Ramos (cell line): ENCODE data around the gene NPLOC4.
"Not testable (repeated sequence)": the region's sequence is repeated elsewhere in the genome, so short reads cannot be mapped to it uniquely, and the experiment has no call there.

Experiments used
- in situ Hi-C: fragments of 300-500 bp; cut with MboI; formaldehyde crosslinking; loops from one replicate; pipeline ENCODE4 v1.14.3; 2022; ENCODE audit warnings: low sequenced_read_pairs; ENCODE audit not compliant: unreplicated experiment

The NPLOC4 gene

DNA sequence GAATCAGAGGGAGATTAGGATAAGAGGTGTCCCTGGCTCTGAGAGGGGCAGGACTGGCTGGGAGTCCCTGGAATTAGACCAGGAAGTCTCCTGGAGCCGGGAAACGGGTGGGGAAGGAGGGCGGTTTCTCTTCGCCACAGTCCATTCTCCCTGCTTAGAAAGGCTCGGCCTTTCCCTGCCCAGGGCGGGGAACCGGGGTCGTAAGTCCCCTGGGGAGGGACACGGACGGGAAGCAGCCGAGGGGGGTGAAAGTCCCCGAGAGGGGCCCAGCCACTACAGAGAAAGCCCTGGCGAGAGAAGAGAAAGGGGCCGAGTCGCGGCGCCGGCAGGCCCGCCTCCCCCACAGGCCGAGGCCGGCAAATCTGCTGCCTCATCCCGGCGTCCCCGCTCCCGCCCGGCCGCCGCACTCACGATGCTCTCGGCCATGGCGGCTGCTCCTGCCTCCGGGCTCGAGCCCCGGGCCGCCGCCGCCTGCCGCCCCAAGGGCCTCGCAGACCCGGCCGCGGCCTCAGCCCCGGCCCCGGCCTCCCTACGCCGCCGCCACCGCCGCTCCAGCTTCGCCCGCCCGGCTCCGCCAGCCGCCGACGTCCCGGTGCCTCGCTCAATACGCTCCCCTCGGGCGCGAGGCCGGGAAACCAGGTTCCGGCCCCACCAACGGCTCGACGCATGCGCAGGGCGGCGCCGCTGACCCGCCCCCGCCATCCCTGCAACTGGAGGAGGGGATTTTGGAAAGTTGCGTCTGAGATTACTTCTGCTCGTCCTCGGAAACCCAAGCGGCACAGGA, at the start of gene NPLOC4, which contains the start of gene TSPAN10:
Gene NPLOC4, minus strand, starts transcription at position 608 of the 784 bp plus-strand sequence. Its CDS starts 182 bp downstream, at position 426.
Gene TSPAN10, plus strand, starts transcription at position 692 of the 784 bp plus-strand sequence. CDS start 5,217 bp downstream, outside the sequence.
- in situ Hi-C loops, result no loop called here

DNA sequence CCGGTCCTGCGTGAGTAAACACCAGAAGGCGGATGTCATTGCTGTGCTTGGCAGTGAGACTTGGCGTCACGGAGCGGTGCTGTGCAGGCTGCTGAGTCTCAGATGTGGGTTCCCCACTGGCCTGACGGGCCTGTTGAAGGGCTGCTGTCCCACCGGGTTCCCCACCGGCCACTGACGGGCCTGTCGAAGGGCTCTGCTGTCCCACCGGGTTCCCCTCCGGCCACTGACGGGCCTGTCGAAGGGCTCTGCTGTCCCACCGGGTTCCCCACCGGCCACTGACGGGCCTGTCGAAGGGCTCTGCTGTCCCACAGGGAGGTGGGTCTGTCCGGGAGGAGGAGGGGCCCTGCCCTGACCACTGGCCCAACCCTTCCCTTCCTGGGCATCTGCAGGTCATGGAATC, 49.7 kb upstream of the NPLOC4 start:
- in situ Hi-C loops, result no loop called here

DNA sequence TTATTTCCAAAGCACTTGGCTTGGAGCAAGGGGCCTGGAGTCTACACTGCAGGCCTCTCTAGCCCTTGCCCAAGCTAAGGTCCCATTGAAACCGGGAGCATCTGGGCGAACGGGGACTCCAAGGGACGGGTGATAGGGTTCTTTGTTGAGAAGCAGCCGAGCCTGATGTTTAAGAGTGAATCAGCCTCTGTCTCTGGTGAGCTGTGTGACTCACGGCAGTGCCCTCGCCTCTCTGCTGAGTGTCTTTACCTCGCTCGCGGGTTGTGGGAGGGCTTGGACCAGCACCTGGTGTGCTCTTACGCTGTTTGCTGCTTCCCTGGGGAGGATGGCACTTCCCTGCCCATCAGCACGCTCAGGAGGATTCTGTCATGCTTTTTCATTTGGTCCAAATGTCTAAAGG, 48.2 kb upstream of the NPLOC4 start:
- in situ Hi-C loops, result no loop called here

DNA sequence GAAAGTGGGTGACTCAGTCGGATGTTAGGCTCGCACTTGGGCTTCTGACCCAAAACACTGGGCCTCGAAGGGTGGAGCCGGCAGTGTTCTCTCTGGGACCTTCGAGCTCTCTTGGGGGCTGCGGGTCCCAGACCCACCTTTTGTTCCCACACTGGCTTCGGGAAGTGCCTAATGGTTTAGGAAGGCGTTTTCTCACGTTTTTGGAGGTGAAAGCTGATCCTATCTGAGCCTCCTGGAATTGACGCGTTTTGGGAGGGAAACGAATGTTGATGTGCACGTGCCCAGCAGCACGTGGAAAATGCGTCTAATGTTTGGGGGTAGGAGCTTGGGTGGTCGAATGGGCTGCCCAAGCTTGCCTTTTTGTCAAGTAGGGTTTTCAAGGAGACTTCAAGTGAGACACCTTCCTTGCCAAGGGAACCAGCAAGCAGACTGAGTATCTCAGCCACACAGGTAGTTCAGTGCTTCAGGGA, 47.6 kb upstream of the NPLOC4 start:
- in situ Hi-C loops, result no loop called here

DNA sequence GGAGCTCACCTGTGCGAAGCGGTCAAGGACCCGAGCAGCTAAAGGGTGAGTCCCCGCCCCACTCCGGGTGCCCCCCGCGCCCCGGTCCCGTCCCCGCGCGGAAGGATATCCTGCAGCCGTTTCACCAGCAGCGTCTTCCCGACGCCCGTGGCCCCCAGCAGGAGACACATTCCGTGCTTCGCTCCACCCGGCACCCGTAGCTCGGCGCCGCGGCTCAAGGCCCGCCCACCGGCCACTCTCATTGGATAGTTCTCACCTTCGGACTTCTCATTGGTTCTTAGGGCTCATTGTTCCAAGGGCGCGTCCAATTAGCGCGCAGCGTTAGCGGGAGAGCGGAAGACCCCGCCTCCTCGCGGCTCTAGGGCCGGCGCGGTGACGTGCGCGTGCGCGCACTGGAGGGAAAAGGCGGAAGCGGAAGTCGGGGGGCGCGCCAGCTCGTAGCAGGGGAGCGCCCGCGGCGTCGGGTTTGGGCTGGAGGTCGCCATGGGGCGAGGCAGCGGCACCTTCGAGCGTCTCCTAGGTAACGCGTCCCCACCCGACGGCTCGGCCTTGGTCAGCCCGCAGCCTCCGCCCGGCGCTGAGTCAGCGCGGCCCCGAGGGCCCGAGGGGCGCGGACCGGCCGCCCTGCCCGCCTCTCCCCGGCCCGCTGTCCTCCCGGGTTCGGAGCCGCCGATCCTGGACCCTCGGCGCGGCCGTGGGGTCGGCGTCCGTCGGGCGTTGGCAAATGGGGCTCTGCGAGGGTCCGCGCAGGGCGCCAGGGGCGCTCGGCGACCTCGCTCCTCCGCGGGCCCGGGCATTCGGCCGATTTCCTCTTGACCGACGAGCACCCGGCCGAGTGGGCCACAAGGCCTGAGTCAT, 46.9 kb upstream of the NPLOC4 start, which contains the start of the genes ARL16 and HGS:
Gene ARL16, minus strand, starts transcription at position 214 of the 858 bp plus-strand sequence. Its CDS starts 44 bp downstream, at position 170.
Gene HGS, plus strand, starts transcription at position 428 of the 858 bp plus-strand sequence. Its CDS starts 56 bp downstream, at position 484.
- in situ Hi-C loops, result no loop called here

DNA sequence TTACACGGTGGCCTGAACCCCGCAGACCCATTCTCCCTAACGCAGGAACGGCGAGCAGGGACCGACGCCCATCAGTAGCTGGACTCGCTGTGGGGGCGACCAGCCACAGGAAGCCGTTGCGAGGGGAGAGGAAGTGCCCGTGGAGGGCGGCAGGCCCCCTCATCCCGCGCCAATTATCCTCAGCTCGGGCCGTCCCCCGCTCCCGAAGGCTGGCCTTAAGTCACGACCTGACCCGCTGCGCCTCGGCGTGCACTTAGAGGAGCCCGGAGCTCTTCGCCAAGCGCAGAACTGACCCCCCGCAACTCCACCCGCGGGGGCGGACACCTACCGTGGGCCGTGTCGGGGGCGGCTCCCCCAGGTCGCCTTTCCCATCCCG, 46.3 kb upstream of the NPLOC4 start:
- in situ Hi-C loops, result no loop called here

DNA sequence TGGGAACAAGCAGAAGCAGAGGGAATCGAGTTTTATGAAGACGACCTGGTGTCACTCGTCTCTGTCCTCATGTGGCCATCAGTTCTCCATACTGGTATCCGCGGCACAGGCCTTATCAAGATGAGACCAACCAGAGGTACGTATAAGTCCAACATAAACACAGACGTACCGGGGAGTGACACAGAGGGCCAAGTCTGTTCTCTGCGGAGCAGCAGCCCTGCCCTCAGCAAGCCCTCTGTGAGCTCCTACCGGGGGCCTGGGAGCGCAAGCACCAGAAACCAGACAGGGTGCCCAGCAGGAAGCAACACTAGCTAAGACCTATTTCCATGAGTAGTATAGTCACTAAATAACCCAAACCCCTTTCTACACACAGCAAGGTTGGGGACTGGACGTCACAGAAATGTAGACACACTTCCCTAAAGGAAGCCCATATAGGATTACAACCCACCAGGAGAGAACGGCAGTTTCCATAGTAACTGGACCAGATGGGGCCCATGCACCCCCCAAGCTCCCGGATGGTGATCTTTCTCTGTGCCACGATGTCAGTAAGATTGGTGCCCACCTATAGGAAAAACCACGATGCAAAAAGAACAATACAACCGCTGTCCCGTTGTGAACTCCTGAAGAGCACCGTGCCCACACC, 45.8 kb upstream of the NPLOC4 start:
- in situ Hi-C loops, result no loop called here

DNA sequence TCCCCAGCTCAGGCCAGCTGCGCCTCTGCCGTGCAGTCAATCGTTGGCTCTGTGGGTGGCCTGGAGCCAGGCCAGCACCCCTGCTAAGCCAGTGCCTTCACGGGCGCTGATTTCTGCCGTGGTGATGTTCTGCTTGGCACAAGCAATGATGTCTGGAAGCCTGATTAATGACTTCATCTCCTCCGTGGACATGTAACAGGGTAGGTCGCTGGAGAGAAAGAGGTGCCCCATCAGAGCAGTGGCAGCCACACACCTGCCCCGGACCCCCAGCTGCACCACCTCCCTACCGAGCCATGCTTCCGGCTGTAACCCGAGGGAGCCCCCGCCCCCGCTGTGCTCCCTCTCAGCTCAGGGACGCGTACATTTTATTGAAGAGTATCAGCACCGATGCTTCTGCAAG, 44.8 kb upstream of the NPLOC4 start:
- in situ Hi-C loops, result no loop called here

DNA sequence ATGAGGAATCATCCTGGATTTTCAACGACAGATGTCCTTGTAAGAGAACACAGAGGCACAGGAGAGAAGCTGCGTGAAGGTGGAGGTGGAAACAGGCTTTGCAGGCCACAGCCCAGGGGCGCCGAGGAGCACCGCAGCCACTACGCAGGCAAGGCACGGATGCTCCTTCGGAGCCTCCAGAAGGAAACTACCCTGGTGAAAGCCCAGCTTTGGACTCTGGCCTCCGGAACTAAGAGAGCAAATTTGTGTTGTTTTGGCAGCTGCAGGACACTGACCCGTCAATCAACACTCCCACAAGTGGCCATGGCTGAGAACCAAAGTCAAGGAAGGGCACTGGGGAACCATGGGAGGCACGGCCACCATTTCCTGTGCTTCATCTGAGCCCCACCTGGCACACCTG, 43.2 kb upstream of the NPLOC4 start:
- in situ Hi-C loops, result no loop called here

DNA sequence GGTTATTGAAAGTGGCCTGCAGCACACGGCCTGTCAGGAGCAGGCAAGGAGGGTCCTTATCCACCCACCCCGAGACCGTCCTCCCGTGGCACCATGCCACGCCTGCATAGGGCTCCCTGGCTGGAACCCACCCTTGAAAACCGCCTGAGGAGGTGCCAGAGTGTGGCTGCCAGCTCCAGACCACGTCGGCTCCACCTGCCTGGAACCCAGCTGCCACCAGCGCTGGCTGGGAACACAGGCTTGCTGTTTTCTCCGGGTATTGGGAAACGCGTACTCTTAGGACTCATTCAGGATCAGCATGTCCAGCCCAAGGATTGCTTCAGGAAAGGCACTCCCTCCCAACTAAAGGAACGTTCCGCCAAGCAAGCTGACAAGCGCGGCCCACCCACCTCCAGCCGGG, 40.0 kb upstream of the NPLOC4 start:
- in situ Hi-C loops, result no loop called here

DNA sequence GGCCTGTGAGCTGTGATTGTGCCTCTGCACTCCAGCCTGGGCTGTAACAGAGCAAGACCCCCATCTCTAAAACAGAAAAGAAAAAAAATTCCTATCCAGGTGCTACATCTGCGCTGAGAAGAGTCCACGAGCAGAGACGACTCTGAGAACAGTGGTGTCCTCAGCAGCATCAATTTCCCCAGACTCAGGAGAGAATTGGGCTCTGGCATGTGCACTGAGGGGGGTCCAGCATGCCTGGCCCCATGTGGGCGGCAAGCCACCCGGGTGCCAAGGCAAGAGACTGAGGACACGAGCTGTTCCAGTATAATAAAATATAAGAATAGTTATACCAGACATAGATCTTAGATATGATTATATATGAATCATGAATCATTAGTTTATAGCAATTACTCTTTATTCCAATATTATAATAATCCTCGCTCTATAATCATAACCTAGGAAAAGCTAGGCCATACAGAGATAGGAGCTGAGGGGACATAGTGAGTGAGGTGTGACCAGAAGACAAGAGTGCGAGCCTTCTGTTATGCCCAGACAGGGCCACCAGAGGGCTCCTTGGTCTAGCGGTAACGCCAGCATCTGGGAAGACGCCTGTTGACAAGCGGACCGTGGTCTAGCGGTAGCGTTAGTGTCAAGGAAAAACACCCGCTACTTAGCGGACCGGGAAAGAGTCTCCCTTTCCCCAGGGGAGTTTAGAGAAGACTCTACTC, 38.8 kb upstream of the NPLOC4 start:
- in situ Hi-C loops, result not testable (repeated sequence)

DNA sequence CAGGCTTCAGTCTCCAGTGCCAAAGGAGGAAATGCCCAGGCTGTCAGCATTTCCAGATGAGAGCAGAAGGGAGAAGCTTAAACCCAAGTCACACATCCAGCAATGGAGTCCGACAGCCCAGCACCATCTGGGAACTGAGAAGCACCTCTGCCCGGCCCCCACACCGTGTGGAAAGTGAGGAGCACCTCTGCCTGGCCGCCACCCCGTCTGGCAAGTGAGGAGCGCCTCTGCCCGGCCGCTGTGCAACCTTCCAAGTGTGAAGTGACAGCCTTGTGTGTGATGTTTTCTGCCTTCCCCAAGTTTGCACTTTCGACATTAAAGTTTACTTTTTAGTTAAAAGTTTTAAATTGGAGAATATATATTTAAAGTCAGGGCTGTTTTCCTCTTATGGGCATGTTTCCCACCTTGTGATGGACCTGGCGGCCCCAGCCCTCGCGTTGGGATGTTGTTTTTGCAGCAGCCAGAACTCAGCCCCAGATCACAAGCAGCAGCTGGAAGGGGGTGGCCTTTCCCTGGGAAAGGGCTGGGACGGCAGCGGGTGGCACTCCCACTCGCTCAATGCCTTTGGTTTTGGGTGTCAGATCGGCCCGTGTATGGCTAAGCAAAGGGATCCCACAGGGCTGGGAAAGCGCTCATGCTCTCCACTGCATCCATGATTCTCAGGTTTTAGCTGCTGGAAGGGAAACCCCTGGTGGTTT, 36.8 kb upstream of the NPLOC4 start:
- in situ Hi-C loops, result no loop called here

DNA sequence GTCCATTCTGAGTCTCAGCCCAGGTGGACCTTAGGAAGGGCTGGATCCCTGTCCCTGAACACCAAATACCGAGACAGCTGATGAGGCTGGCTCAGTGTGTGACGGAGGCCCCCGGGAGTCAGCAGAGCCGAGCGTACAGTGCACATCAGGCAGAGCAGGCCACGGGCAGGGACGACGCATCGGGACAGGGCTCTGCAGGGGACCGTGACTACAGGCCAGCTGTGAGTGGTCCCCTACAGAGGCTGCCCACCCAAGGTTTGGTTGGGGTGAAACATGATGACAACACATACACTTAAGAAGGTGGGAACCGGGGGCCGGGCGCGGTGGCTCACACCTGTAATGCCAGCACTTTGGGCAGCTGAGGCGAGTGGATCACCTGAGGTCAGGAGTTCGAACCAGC, 36.0 kb upstream of the NPLOC4 start:
- in situ Hi-C loops, result no loop called here

DNA sequence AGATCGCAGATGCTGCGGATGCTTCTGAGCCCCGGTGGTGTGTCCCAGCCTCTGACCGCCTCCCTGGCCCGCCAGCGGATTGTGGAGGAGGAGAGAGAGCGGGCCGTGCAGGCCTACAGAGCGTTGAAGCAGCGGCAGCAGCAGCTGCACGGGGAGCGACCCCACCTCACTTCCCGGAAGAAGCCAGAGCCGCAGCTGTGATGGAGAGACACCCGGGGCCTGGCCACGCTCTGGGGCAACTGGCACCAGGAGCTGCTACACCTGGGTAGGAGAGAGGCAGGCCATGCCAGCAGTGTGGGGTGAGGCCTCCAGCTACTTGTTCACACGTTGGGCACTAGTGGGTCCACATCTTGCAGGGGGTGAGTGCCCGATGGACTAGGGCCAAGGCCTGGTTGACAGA, 35.6 kb upstream of the NPLOC4 start:
- in situ Hi-C loops, result no loop called here

DNA sequence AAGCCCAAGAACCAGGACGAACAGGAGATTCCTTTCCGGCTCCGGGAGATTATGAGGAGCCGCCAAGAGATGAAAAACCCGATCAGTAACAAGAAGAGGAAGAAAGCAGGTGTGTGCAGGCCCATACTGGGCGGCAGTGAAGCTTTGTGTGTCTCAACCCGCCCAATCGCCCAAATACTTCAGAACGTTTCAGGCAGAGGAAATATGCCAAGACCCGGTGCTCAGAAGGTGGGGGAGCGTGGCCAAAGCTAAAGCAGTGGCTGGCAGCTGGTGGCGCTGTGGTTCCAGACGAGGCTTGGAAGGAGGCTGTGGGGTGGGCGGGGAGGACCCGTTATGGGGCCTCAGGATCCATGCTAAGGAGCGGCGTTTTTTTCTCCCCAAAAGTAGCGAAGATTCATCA, 30.8 kb upstream of the NPLOC4 start:
- in situ Hi-C loops, result no loop called here

DNA sequence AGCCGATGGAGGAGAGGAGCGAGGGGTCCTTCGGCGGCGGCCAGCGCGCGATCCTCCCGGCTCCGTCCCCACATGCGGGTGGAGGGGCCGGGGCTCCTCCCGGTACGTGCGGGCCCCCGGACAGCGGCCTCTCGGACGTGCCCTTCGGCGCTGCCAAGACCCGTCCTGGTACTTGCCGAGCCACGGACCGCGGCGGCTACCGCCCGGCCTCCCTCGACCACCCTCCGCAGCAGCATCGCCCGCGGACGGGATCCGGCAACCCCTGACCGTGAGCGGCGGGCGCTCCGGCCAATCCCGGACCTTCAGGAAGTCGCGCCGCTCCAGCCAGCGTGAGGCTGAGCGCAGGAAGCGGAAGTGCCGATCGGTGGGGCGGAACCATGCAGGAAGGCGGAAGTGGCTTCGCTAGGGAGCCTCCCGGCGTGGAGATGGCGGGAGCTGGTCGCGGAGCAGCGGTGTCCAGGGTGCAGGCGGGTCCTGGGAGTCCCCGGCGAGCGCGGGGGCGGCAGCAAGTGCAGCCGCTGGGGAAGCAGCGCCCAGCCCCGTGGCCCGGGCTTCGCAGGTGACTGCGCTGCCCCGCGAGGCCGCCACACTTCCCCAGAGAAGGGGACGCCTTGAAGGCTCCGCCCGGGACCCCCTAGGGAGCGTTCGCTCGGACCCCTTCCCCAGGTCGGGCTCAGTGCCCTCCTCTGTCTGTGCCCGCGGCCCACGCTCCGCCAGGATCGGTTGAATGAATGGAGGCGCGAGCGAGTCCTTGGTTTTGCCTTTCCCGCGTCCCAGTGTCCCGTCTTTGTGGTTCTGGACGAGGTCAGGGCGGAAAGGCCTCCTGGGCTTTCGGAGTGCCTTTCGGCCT, 29.7 kb upstream of the NPLOC4 start, which contains the start of the genes CCDC137 and OXLD1:
Gene CCDC137, plus strand, starts transcription at position 396 of the 850 bp plus-strand sequence. Its CDS starts 30 bp downstream, at position 426.
Gene OXLD1, minus strand, starts transcription at position 264 of the 850 bp plus-strand sequence. Its CDS starts 28 bp downstream, at position 236.
- in situ Hi-C loops, result no loop called here

DNA sequence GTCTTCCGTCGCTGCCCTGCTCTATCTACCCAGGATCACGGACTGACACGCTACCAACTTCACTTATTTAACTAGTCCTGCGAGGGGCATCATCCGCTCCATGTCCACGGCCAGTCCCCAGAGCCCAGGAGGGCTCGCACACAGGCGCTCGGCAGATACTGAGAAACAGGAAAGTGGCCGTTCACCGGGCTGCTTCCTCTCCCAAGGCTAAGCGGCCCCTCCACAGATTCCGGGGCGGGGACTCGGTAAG, 29.1 kb upstream of the NPLOC4 start:
- in situ Hi-C loops, result no loop called here
